CD4-positive, alpha-beta T cell treated with Interleukin-17A for 4 hours (primary cell): ENCODE data around the gene SPP2.

Experiments
- DNase-seq: peaks from one replicate; pipeline ENCODE4 v3.0.0-alpha.2; 2020; ENCODE audit warnings: mixed read lengths

Gene SPP2

DNA sequence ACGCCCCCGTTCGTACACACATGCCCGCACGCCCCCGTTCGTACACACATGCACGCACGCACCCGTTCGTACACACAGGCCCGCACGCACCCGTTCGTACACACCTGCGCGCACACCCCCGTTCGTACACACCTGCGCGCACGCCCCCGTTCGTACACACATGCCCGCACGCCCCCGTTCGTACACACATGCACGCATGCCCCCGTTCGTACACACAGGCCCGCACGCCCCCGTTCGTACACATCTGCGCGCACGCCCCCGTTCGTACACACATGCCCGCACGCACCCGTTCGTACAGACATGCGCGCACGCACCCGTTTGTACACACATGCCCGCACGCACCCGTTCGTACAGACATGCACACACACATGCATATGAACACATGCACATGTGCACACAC lies 45.7 kb downstream of the SPP2 start:
- DNase-seq = no peak

DNA sequence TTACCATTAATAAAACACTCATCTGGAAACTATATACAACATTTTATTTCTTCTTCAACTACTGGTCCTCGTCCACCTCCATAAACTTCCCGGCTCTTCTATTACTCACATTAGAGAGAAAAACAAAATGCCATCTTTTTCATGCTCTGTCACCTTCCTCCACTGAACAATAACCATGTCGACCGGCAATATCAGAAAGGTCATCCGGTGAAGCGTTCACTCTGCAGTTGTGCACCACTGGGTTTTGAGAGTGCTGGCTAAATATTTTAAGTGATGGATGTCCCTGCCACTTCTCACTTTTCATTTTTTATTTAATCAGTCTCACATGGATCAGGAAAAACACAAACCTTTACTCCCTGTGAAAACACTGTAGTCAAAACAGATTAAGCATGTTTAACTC lies 48.2 kb downstream of the SPP2 start:
- DNase-seq = no peak

DNA sequence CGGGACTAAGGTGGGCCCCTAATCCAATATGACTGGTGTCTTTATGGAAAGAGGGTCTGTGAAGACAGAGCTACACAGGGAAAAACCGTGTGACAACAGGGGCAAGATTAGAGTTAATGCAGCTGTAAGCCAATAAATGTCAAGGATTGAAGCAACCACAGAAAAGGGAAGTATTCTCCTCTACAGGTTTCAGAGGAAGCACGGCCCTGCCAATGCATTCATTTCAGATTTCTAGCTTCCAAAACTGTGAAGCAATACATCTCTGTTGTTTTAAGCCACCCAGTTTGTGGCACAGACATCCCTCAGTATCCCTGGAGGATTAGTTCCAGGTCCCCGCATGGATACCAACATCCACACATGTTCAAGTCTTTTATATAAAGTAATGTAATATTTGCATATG lies 48.8 kb downstream of the SPP2 start:
- DNase-seq = no peak

DNA sequence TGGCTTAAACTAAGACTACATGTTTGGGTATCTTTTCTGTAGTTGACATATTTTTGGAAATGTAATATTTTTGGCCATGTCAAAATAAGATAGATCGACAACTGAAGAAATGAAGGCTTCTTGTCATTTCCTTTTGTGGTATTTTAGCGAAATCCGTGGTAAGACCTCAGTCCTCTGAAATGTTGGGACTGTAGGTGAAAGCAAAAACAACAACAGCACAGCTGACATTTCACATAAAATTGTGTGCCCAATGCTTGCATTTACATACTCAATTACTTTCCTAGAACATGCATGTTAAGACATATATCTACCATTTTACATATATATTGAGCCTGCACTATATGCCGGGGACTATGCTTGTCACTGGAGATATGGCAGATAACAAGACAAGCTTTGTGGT lies 50.2 kb downstream of the SPP2 start:
- DNase-seq = no peak

DNA sequence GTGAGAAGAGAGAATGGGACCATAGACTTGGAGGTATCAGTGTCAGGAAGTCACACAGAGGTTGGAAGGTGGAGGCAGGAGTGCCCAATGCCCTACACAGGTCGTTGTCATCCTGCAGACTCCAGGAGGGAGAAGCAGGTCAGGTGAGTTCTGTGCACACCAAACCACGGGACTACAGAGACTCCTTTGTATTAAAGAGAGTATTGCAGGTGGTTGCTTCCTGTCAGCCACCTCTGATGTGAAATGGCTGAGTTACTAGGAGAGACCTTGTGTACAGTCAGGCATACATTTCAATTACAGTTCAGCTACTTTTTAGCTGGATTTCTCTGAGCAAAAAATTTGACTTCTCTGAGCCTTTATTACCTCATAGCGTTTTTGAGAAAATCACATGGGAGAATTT lies 51.6 kb downstream of the SPP2 start:
- peak; percentile 43 for DNase-seq

DNA sequence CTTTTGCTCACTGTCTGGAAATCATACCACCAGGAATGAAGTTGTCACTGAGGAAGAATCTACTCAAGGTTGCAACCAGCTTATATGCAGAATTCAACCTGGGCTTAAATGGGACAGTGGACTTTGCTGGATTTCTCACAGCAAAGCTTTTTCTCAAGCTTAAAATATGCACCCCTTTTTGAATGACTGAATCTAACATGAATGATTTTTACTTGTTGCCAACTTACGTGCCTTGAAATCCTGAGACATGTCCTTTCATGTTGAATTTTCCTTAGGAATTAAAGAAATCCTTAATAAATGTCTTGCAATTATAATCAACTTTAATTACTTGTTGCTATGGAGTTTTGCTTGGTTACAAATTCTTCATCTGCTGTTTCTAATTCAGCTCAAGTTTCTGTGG lies 57.4 kb downstream of the SPP2 start:
- no peak for DNase-seq

DNA sequence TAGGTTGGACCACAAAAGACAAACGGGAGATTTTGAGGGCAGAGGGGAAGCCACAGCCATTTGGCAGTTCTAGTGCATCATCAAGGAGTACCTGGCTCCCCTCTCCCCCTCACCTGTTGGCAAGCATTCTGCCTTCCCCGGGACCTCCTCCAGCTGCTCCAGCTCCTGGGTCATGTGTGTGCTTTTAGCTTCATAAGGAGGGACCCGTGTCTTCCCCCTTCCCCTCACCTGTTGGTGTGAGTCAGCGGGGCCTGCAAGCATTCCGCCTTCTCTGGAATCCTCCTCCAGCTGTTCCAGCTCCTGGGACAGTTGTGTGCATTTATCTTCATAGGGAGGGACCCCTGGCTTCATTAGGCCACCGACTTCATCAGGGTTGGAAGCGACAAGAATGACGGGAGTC lies 58.8 kb downstream of the SPP2 start:
- no peak for DNase-seq

DNA sequence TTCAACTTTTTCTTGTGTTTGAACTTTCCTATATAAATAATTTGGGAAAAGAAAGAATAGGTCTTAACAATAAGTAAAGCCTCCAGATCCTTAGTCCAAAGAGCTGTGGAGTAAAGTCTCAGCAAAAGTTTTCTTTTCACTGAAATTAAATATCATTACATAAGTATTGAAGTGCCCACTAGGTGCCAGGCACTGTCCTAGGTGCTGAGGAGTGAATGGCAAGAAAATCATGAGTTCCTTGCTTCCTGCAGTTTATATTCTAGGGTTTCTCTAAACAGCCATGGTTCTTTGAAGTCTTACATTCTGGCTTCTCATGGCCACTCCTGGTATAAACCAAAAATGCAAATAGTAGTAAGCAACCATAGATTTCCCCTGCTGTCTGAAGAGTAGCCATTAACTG lies 59.7 kb downstream of the SPP2 start:
- no peak for DNase-seq

DNA sequence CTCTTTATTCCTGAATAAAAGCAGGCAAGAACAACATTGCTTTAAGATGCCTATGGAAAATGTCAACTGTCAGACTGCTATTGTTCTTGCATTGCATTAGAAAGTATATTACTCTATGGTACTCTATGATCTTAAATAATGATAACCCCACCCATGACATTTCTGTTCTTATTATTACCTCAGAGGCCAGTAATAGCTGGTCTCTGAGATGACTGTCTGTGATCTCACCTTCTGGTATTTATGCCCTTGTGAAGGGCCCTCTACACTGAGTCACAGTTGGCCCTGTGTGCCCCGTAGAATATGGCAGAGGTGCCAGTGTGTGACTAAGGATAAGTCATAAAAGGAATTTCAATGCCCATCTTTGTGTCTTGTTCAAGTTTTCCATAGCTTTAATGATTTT lies 61.0 kb downstream of the SPP2 start:
- no peak for DNase-seq

DNA sequence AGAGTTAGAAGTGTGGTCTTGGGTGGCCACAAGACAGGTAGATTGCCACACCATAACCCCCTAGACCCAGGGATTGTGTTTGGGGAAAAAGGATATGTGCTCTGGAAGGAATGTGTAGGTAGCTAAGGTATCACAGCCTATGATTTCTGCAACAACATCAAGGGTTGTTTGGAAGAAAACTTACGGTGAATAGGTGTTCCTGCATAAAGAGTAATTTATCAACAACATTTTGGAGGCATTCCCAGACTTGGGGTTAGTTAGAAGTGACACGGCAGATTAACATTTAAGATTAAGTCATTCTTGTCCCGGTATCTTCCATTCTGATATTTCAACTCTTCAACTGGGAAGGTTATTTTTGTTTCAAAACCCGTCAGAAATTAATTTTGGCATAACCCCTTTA lies 65.5 kb downstream of the SPP2 start:
- DNase-seq = no peak

DNA sequence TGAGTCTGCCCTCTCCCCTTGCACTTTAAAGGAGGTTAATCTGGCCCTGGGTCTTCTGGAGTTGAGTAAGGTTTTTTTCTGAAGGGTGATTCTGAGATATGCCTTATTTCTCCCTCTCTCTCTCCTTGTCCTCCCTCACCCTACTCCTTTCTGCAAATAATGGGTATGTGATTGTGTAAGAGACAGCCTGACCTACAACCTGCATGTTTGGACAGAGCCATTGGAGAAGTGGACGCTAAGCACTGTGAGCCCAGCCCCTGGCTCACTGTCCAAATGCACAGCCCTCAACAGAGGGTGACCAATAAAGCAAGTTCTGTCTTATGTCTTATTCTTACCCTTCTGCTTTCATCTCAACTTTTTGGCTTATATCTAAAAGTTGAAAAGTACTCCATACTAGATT lies 71.5 kb downstream of the SPP2 start:
- no peak for DNase-seq

DNA sequence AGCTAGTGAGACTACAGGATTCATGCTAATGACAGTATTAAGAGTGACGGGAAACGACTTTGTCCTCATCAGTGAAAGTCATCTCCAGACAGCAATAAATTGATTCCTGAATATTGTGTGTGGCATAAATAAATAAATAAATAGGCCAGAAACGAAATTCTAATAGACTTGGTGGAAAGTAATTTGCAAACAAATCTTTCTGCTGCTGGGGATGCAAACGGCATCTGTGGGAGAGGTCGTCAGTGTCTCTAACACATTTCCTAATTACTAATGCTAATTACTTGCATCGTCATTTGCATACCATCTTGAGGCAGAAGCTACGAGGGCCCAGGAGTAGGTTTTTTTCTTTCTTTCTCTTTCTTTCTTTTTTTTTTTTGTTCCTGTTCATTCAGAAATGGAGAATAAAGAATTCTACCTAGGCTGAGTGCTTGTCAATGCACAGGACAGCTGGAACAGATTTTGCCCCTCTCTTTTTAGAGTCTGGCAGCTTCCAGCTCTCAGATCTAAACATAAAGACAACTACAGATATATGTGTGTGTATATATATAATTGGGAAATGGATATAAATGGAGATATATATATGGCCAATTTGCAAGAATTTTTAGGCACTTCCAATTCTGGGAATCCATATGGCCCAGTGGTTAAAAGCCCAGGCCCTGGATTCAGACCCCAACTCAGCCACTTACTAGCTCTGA lies 75.1 kb downstream of the SPP2 start:
- DNase-seq = no peak

DNA sequence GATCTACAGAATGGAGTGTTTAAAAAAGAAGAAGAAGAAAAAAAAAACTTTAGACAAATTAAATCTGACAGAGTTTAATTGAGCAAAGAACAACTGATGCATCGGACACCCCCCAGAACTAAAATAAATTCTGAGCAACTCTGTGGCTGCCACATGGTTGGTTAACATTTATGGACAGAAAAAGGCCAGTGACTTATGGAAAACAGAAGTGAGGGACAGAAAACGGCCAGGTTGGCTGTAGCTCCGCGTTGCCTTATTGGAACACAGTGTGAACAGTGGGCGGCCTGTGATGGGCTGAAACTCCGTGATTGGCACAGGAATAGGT lies 75.6 kb downstream of the SPP2 start:
- DNase-seq = no peak
